ENCODE measurements around the gene C1RL.

GRCh38 chr12:7072554-7072953, 36.5 kb downstream of the C1RL start:
- TF ChIP-seq CEBPB (IDR thresholded peaks at IDR 0.05; ENCODE audit: low read depth, low read length): no peak
- no peak for TF ChIP-seq POLR2A (IDR thresholded peaks at IDR 0.05; ENCODE audit: low read depth, low read length)
- TF ChIP-seq FOS (IDR thresholded peaks at IDR 0.05; ENCODE audit: low read depth, low read length): no peak
- no peak for TF ChIP-seq CTCF (conservative IDR thresholded peaks at IDR 0.05; ENCODE audit: low read depth, low read length)
- TF ChIP-seq RCOR1 (IDR thresholded peaks at IDR 0.05; ENCODE audit: insufficient replicate concordance, low read length): no peak
- no peak for TF ChIP-seq RAD21 (IDR thresholded peaks at IDR 0.05; ENCODE audit: low read length)
- no peak for TF ChIP-seq CHD1 (IDR thresholded peaks at IDR 0.05; ENCODE audit: low read depth, low read length)
- TF ChIP-seq RFX5 (IDR thresholded peaks at IDR 0.05; ENCODE audit: low read depth, low read length): no peak
- TF ChIP-seq SMC3 (IDR thresholded peaks at IDR 0.05; ENCODE audit: low read depth, low read length): no peak
- TF ChIP-seq, protein P1, sequence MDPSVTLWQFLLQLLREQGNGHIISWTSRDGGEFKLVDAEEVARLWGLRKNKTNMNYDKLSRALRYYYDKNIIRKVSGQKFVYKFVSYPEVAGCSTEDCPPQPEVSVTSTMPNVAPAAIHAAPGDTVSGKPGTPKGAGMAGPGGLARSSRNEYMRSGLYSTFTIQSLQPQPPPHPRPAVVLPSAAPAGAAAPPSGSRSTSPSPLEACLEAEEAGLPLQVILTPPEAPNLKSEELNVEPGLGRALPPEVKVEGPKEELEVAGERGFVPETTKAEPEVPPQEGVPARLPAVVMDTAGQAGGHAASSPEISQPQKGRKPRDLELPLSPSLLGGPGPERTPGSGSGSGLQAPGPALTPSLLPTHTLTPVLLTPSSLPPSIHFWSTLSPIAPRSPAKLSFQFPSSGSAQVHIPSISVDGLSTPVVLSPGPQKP (IDR thresholded peaks at IDR 0.05; ENCODE audit: borderline replicate concordance, low read depth, low read length): no peak
- no peak for TF ChIP-seq MAZ (IDR thresholded peaks at IDR 0.05; ENCODE audit: borderline replicate concordance, low read depth, low read length)
- TF ChIP-seq MXI1 (IDR thresholded peaks at IDR 0.05; ENCODE audit: borderline replicate concordance, low read depth, low read length): no peak

All from IMR-90 (cell line).